Osteoblast (primary cell): Measurements from ENCODE around the gene AAR2. TPM values are rescaled to one million over a fixed set of nuclear protein-coding genes. Genes with fewer than 3 reads are reported as not detected.

Source experiments
- DNase-seq: peaks from one replicate; pipeline ENCODE4 v3.0.0; 2011; ENCODE audit warnings: low spot score, mixed read lengths; ENCODE audit not compliant: insufficient read length; ENCODE audit errors: missing footprints
- H2AFZ ChIP-seq: 2 replicates; pipeline ENCODE4 v1.6.0; 2011; ENCODE audit warnings: mild to moderate bottlenecking, low read length
- H3K27ac ChIP-seq: 2 replicates; pipeline ENCODE4 v1.5.1; 2011; ENCODE audit warnings: mild to moderate bottlenecking, low read depth, low read length, moderate library complexity
- H3K27me3 ChIP-seq: 2 replicates; pipeline ENCODE4 v1.6.0; 2012; ENCODE audit warnings: mild to moderate bottlenecking, control low read depth, inconsistent platforms, low read length, moderate library complexity; ENCODE audit not compliant: insufficient read depth
- H3K36me3 ChIP-seq: 2 replicates; pipeline ENCODE4 v1.5.1; 2011; ENCODE audit warnings: mild to moderate bottlenecking, low read length, control low read depth, moderate library complexity; ENCODE audit not compliant: insufficient read depth
- H3K4me1 ChIP-seq: 2 replicates; pipeline ENCODE4 v1.5.1; 2011; ENCODE audit warnings: mild to moderate bottlenecking, low read length, control low read depth, moderate library complexity; ENCODE audit not compliant: insufficient read depth
- H3K4me2 ChIP-seq: 2 replicates; pipeline ENCODE4 v1.6.0; 2011; ENCODE audit warnings: mild to moderate bottlenecking, low read length; ENCODE audit not compliant: insufficient read depth
- H3K4me3 ChIP-seq: fragments of 200-600 bp; sonication (generic); 3 replicates; pipeline ENCODE4 v1.5.1; 2012; ENCODE audit warnings: mild to moderate bottlenecking, low read length, inconsistent platforms; ENCODE audit not compliant: insufficient read depth
- H3K79me2 ChIP-seq: 2 replicates; pipeline ENCODE4 v1.6.0; 2012; ENCODE audit warnings: mild to moderate bottlenecking, low read length, control low read depth, inconsistent platforms; ENCODE audit not compliant: insufficient read depth
- H3K9me3 ChIP-seq: 2 replicates; pipeline ENCODE4 v1.5.1; 2011; ENCODE audit warnings: low read depth, low read length, control low read depth
- H4K20me1 ChIP-seq: 2 replicates; pipeline ENCODE4 v1.6.0; 2012; ENCODE audit warnings: mild to moderate bottlenecking, low read length, control low read depth; ENCODE audit not compliant: insufficient read depth
- total RNA-seq: library from RNA; depleted of rRNA; stranded (reverse); fragments of >200 nt; gene quantifications from 2 replicates; pipeline ENCODE4 v1.2.3, GENCODE V29; 2012
- TF ChIP-seq, protein P1 (sequence below): IDR thresholded peaks from 2 replicates; pipeline ENCODE4 v1.5.1; 2011; ENCODE audit warnings: mild to moderate bottlenecking, low read depth, low read length, moderate library complexity; ENCODE audit errors: extremely low read depth

The AAR2 gene
- total RNA-seq, 1 donor, result 29.0 TPM

DNA sequence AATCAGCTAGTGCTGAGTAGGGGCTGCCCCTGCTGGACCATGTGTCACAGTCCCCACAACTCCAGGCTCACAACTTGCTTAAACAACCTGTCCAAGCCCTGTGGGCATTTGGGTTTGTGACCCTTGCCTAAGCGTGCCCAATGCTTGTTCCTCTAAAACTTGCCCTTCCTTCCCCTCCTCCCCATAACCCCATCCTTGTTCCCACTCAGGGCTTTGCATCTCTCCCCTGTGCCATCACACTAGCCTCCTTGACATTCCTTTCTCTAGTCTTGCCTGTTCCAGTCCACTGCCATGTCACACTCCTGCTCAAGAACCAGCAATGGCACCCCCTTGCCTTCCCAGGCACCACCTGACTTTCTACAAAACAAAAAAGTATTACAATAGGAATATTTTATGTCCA, 67.6 kb downstream of the AAR2 start:
- TF ChIP-seq, protein P1, sequence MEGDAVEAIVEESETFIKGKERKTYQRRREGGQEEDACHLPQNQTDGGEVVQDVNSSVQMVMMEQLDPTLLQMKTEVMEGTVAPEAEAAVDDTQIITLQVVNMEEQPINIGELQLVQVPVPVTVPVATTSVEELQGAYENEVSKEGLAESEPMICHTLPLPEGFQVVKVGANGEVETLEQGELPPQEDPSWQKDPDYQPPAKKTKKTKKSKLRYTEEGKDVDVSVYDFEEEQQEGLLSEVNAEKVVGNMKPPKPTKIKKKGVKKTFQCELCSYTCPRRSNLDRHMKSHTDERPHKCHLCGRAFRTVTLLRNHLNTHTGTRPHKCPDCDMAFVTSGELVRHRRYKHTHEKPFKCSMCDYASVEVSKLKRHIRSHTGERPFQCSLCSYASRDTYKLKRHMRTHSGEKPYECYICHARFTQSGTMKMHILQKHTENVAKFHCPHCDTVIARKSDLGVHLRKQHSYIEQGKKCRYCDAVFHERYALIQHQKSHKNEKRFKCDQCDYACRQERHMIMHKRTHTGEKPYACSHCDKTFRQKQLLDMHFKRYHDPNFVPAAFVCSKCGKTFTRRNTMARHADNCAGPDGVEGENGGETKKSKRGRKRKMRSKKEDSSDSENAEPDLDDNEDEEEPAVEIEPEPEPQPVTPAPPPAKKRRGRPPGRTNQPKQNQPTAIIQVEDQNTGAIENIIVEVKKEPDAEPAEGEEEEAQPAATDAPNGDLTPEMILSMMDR, result no peak
- H3K4me3 ChIP-seq, result no peak overlapping the region
- no peak overlapping the region for H3K27ac ChIP-seq
- DNase-seq, result no peak
- H4K20me1 ChIP-seq, result no peaks in the 10 kb centered on the region
- no peaks in the 10 kb centered on the region for H3K36me3 ChIP-seq
- no peak overlapping the region for H3K4me2 ChIP-seq
- H3K9me3 ChIP-seq, result no peaks in the 10 kb centered on the region
- H2AFZ ChIP-seq, result no peak overlapping the region
- no peaks in the 10 kb centered on the region for H3K4me1 ChIP-seq
- peaks cover 70% of the 10 kb centered on the region for H3K27me3 ChIP-seq
- H3K79me2 ChIP-seq, result no peaks in the 10 kb centered on the region

DNA sequence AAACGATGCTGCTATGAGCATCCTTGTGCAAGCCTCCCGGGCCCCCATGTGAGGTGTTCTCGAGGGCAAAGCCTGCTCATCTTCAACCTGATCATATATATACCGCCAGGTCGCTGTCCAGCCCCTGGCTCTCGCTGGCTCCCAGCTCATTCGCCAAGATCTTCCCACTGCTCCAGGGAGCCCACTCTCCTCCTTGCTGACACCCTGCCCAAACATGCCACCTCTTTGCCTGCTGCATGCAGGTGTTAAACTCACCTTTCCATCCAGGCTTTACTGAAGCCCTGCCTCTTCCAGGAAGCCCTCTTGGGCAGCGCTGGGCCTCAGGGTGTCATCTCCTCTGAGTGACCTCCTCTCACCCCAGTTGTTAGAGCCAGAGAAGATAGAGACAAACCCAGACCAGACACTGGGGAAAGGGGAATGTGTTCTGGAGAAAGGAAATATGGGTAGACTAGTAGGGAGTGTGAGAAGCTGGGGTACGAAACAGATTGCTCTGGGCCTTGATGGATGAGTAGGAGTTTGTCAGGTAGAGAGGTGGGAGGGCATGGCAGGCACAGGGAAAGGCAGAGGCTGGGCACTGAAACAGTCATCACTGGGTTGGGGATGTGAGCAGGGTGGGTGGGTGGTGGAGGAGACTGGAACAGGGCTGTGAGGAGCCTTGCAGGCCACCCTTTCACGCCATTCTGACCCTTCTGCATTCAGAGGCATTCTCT, 68.7 kb downstream of the AAR2 start:
- H3K4me2 ChIP-seq, result no peak overlapping the region
- TF ChIP-seq, protein P1, result no peak
- H3K4me3 ChIP-seq, result no peak overlapping the region
- H3K9me3 ChIP-seq, result no peaks in the 10 kb centered on the region
- no peaks in the 10 kb centered on the region for H4K20me1 ChIP-seq
- H3K4me1 ChIP-seq, result no peaks in the 10 kb centered on the region
- H3K36me3 ChIP-seq, result no peaks in the 10 kb centered on the region
- peak; percentile 82 for DNase-seq
- H3K79me2 ChIP-seq, result no peaks in the 10 kb centered on the region
- no peak overlapping the region for H3K27ac ChIP-seq
- peaks cover 78% of the 10 kb centered on the region for H3K27me3 ChIP-seq
- no peak overlapping the region for H2AFZ ChIP-seq

DNA sequence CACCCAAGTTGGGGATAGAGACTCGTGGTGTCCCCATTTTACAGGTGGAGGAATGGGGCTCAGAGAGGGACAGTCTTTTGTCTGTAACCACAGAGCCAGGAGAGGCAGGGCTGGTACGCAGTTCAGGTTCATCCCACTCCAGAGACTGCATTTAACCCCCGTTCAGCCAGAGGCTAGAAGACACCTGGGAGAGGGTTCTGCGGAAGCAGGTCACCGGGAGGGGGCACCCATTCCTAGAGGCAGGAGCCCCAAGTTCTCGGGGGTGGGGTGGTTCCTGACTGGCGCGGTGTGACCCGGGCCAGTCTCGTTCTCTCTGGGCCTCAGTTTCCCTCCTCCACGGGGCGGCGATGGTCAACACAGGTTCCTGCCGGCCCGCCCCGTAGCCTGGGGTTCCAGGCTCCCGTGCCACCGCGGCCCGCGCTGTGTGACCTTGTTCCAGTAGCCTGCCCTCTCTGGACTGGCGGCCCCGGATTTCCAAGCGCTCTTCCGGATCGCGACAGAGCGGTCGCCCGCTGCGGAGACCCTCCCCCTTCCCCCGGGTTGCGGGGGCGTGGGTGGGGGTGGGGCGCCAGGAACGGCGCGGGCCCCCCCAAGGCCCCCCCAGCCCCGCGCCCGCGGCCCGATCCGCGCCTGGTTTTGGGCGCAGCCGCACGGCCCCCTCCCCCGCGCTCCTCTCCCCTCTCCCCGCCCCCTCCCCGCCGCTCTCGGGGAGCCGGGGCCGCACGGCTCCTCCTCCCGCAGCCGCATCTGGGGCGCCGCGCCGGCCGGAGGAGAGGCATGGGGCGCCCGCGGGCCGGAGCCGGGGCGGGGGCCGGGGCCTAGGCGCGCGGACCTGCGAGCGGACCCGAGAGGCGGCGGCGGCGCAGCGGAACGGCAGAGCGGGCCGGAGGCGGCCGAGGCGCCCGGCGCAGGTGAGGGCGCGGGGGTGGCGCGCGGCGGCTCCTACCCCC, 69.6 kb downstream of the AAR2 start, which contains the start of gene DLGAP4:
TSS of gene DLGAP4 (plus strand) at position 738 of the 950 bp plus-strand sequence. CDS start 125,379 bp downstream, outside the sequence.
- H3K4me1 ChIP-seq, result no peaks in the 10 kb centered on the region
- H3K4me3 ChIP-seq, result no peak within 1 kb of the TSS
- H3K27me3 ChIP-seq, result peaks cover 79% of the 10 kb centered on the region
- no peak within 1 kb of the TSS for H2AFZ ChIP-seq
- no peaks in the 10 kb centered on the region for H4K20me1 ChIP-seq
- H3K9me3 ChIP-seq, result no peaks in the 10 kb centered on the region
- H3K4me2 ChIP-seq, result no peak within 1 kb of the TSS
- no peak within 1 kb of the TSS for H3K27ac ChIP-seq
- H3K79me2 ChIP-seq, result no peaks in the 10 kb centered on the region
- TF ChIP-seq, protein P1, result no peak
- DNase-seq, result no peak
- H3K36me3 ChIP-seq, result no peaks in the 10 kb centered on the region

Other genes with a start within 250 kb of the AAR2 start
- 26.8 and 32.4 TPM in 2 replicates for gene EPB41L1, start 81.7 kb upstream of the AAR2 start, total RNA-seq
- gene DLGAP4, start 69.9 kb downstream of the AAR2 start, total RNA-seq, result 17.4 and 18.1 TPM in 2 replicates